ENCODE measurements around the gene MTG2.

MTG2 gene

DNA sequence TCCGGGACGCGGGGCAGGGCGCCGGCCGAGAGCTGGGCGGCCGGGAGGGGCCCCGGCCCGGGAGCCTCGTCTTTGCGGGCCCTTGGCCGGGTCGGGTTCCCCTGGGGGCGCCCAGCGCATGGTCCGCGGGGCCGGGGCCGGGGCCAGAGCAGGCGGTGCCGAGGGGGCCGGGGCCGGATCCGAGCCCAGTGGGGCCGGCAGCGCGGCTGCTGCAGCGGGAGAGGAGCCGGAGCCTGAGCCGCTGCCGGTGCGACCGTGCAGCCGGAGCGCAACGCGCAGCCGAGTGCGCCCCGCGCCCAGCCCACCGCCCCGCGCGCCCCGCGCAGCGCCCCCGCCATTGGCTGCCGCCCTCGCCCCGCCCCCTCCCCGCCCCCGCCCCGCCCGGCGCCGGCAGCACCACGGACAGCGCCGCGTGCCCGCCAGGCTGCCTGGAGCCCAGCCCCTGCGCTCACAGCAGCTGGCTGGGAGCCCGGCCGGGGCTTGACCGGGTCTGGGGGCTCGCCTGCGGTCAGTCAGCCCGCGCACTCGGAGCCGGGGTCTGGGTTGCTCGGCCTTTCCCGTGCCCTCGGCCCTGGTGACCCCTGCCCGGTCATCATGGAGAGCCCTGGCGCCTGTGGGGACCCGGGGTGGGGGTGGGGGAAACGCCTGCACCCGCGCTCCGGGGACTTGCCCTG is 37.3 kb downstream of the MTG2 start, which contains the start of gene HRH3:
Gene HRH3, minus strand, starts transcription at position 287 of the 674 bp plus-strand sequence. CDS start 308 bp downstream, outside the sequence.
- DNase-seq (ENCODE audit: low spot score), result peak; percentile 7

GRCh38 chr20:62220666-62221568 is 38.1 kb downstream of the MTG2 start:
- DNase-seq (ENCODE audit: low spot score), result no peak

- DNase-seq (ENCODE audit: low spot score), result no peak
Measured at GRCh38 chr20:62222266-62222850, 39.5 kb downstream of the MTG2 start.

DNA sequence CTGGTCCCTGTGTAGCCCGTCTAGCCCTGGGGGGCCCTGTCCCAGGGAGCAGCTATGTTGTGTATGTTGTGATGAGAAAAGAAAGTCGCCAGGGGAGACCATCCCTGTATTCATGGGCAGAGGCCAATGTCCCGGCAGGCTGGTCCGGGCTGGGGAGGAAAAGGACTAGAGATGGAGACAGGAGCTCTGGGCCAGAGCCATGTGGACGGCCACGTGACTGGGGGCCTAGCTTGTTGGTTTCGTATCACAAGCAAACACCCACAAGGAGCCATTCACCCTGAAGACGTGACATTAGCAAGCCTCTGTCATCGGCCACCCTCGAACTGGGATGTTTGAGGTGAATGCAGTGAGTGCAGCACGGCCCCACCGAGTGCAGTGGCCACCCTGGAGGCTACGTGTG is 40.1 kb downstream of the MTG2 start:
- DNase-seq (ENCODE audit: low spot score), result no peak

GRCh38 chr20:62223571-62223970 is 40.7 kb downstream of the MTG2 start:
- DNase-seq (ENCODE audit: low spot score), result no peak

DNA sequence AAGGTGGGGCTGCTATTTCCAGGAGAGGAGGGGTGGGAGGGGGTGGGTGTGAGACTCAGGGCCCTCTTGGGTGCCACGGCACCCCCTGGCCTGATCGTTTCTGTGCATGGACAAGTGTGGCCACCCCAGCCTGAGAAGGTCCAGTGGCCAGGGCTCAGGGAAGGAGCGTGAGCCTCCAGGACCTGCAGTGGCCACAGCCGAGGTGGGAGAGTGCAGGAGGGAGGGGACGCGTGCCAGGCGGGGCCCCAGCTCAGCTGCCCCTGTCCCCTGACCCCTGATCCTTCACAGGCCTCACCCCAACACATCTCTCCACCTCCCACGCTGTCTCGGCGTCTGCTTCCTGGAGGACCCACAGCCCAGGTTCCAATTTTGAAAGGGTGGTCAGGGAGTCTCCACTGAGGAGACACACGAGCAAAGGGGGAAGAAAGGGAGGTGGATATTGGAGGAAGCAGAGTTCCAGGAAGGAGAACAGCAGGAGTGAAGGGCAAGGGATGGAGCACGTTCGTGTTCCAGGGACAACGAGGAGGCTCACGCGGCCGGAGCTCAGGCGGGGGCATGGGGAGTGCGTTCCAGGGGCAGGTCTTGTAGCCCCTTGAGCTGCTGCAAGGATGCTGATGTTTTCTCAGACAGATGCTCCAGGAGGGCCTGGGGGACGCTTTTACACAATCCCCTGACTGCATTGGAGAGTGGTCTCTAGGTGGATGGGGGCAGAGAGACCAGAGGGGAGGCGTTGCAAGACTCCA is 41.5 kb downstream of the MTG2 start:
- DNase-seq (ENCODE audit: low spot score), result no peak

GRCh38 chr20:62225026-62225425 is 42.2 kb downstream of the MTG2 start:
- DNase-seq (ENCODE audit: low spot score), result no peak

DNA sequence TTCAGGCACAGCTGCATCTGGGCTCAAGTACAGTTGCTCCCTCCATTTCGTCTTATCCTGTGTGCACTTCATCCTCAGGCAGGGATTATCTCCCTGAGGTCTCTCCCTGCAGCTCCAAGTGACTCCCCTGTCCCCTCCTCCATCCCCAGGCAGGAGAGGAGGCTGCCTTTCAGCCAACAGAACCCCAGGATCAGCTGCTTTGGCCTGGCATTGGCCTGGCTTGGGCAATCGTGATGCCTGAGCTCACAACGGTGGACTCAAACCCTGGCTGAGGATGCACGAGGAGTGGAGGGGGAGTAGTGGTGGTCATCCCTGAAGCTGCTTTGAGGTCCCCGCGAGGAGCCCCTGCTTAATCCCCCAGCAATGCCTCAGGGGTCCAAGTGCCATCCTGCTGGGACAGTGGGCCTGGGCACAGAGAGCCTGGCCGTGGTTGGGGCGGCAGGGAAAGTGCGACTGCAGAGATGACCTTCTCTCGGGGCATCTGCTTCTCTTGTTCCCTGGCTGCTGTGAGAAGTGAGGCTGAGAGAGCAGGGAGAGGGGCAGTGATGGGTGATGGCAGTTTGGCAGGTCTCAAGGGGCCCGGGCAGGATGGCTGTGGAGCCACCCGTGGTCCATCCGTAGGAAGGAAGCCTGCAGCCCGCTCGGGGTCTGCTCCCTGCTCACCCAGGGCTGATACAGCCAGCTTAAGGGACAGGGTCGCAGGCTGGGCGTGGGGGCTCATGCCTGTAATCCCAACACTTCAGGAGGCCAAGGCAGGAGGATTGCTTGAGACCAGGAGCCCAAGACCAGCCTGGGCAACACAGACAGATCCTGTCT is 43.2 kb downstream of the MTG2 start:
- no peak for DNase-seq (ENCODE audit: low spot score)

DNA sequence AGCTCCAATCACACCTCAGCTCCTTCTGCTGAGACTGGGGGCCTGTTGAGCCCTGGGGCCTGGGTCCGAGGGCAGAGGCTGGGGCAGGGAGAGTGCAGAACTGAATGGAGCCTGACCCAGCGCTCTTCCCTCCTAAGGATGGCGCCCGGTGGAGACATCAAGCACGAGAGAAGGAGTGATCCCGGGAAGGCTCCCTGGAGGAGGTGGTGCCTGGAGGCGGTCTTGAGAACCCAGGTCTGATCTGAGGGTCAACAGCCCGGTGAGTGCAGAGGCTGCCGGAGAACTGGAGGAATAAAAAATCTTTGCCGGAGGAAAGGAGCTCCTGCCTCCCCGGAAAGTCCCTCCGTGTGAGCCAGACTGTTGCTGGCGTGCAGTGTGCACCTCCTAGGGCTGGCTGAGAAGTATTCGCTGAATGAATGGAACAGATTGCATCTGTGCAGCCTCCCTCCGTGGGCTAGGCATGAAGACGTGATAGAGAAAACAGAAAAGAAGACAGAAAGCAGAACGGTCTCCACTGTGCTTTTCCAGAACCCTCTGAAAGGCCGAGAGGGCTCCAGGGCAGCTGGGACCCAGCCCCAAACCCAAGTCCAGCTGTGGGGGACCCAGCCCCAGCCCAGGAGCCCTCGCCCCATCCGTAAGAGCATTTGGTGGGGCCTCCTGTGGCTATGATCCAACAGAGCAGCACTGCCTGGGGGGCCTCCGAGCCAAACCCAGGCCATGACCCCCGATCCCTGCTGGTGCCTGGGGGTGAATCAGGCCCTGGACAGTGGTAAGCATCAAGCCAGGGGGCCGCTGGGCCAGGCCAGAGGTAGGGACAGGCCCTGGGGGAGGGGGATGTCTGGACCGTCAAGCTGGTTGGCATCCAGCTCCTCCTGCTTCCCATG is 44.1 kb downstream of the MTG2 start:
- DNase-seq (ENCODE audit: low spot score), result no peak

DNA sequence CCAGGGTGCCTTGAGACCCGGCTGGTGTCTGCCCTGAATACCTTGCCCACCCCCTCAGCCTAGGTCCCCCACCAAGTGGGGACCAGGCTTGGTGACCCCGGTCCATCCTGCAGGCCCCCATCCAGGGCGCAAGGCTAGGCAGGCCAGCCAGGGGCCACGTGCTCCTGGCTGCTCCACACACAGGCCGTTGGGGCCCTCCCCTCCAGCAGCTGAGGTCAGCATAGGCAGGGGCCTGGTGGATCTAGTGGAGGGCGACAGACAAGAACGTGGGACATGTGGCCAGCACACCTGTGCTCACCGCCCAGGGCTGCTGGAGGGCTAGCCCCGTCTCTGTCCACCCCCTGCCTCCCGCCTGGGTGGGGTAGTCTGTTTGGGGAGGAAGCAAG is 44.8 kb downstream of the MTG2 start:
- no peak for DNase-seq (ENCODE audit: low spot score)

DNA sequence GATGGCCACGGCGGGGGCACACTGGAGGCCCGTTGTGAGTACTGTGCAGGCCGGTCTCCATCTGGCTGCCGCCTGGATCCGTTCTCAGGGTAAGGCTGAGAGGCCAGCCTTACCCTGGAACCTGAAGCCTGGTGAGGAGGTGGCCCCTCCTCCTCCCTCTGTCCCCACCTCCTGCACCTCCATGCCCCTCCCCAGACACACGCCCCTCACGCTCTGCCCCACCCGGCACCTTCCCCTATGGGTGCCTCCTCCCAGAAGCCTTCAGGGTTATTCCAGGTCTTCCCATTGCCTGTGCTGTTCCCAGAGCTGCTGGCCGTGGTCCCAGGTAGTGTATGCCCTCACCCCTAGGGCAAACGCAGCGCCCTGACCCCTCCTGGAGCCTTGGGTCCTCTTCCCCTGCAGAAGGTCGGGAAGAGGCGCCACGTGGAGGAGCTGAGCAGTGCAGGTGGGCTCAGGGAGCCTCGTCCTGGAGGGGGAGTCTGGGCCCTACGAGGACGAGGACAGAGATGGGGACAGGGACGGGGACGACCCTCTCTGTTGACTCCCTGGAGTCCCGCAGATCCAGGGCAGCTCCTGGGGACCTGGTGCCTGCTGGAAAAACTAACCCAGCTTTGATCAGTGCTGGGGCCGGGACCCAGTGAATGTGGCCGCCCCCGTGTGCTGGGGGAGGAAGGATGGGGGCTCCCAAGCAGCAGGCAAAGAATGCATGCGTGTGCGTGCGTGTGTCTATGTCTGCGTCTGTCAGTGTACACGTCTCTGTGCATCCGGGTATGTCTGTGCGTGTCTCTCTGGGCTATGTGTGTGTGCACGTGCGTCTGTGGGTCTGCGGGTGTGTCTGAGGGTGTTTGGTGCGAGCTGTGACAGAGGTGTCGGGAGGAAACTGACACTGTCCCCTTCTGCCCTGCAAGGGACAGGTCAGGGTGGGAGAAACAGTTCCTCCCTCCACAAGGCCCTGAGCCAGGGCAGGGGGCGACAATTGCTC is 45.4 kb downstream of the MTG2 start:
- no peak for DNase-seq (ENCODE audit: low spot score)

DNA sequence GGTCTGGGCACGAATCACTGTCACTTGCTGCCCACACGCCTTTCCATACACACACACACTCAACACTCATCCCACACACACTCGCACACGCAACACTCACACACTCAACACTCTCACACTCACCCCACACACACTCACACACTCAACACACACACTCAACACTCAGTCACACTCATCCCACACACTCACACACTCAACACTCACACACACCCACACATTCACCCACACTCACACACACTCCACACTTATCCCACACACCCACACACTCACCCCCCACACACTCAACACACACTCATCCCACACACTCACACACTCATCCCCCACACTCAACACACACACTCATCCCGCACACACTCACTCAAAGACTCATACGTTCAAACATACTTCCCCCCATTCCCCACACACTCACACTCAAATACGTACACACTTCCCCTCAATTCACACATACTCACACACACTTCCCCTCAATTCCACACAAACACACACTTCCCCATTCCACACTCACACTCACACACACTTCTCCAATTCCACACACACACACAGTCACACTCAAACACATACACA is 46.2 kb downstream of the MTG2 start:
- DNase-seq (ENCODE audit: low spot score), result no peak

- no peak for DNase-seq (ENCODE audit: low spot score)
Measured at GRCh38 chr20:62229667-62230066, 46.8 kb downstream of the MTG2 start.

- no peak for DNase-seq (ENCODE audit: low spot score)
Measured at GRCh38 chr20:62230276-62230675, 47.4 kb downstream of the MTG2 start.

DNA sequence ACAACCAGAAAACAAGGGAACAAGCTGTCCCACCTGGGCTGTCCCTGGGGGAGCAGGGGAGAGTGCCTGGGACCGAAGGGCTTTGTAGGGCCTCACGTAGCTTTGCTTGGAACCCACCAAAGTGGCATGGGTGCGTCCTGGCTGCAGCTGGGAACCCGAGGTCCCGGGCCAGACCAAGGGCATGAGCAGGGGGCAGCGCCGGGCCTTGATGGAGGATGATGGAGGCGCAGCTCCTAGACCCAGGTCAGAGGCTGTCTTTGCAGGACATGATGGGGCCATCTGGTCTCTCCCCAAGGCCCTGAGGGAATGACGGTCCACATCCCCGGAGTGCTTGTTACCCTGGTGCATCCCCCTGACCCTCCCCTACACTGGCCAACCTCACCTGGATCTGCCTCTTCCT is 47.9 kb downstream of the MTG2 start:
- no peak for DNase-seq (ENCODE audit: low spot score)

DNA sequence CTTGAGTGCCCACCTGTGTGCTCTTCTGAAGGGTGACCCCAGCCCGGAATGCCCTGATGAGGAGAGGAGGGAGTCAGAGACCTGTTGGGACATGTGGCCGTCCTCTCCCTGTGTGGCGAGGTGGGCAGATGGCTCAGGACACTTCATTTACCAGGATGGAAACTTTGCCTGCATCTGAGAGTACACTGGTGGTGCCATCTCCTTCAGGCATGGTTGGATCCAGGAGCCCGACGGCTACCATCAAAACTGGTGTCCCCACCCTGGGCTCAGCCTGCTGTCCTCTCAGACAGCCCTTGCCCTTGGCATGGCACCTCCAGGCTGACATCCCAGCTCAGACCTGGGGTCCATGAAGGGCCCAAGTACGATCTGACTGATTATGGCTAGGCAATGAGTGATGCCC is 48.5 kb downstream of the MTG2 start:
- no peak for DNase-seq (ENCODE audit: low spot score)

DNA sequence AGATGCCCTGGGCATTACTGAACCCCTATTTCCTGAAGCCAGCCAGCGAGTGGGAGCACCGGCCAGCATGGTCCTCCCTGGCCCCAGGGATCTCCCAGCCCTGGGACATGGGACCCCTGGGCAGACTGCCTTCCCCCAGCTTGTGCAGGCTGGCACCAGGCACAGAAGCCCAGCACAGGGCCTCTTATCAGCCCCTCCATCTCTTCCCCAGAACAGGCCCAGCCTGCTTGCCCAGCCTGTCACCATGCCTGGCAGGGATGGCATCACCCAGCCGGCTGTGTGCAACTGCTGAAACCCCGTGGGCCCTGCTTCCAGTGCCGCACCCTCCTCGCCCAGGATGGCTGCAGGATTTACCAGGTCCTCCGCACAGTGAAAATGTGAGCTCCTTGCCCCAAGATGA is 49.4 kb downstream of the MTG2 start:
- DNase-seq (ENCODE audit: low spot score), result no peak

DNA sequence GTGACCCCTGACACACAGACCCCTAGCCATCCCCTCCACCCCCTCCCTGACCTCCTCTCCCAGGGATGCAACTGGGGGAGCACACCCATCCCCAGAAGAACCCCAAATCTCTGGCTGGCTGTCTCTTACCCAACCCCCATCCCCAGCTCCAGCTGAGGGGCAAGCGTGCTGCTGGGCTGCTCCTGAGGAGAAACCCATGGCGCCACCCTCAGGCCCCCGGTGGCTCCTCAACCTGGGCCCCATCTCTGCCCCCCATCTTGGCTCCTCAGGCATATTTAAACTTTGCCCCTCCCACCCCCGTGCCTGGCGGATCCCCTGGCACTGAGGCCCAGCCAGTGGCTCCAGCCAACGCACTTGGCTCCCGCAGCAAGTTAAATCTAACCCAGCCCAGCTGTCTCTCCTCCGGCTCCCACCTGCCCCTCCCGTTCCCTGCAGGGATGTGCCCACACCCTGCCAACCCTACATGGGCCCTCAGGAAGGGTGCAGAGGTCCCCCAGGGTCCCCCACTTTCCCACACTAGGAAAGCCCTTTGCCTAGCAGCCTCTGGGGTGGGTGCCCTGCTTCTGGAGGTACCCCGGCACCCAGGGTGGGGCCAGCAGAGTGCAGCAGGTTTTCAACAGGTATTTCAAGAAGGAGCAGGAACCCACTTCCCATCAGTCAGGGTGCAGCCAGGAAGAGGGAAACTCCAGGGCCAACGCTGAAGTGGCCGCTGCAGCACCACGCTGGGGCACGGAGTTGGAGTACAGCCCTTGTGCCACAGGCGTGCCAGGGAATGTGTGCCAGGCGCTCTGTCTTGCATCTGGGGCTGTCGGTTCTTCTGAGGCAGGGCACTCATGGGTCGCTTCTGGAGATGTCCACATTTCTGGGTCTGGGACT is 50.2 kb downstream of the MTG2 start:
- no peak for DNase-seq (ENCODE audit: low spot score)

All from hematopoietic multipotent progenitor cell treated with erythropoietin and hydrocortisone succinate and interleukin-3 and kit ligand, for 17 days (in vitro differentiated cells).